Liver (tissue), 9 donors: ENCODE results near the gene LSM5. TPM values are rescaled to one million over a fixed set of nuclear protein-coding genes. Genes with fewer than 3 reads are reported as not detected.

ENCODE experiments used
- DNase-seq: peaks from one replicate; pipeline ENCODE4 v3.0.0-alpha.2; 2017; ENCODE audit warnings: low spot score
- H3K27ac ChIP-seq, 2 donors: one replicate each; pipeline ENCODE4 v1.7.0; 2013; ENCODE audit warnings: inconsistent platforms in 2 of 2, low read length in 2 of 2, control low read depth in 1 of 2, low read depth in 1 of 2, mild to moderate bottlenecking in 1 of 2
- H3K27me3 ChIP-seq, 4 donors: one replicate each; pipeline versions ENCODE4 v1.6.1 to v1.7.0; 2013; ENCODE audit warnings: low read length in 3 of 4, inconsistent platforms in 1 of 4, mild to moderate bottlenecking in 1 of 4, moderate library complexity in 1 of 4; ENCODE audit not compliant: control insufficient read depth in 4 of 4, insufficient read depth in 4 of 4
- H3K36me3 ChIP-seq, 4 donors: one replicate each; pipeline versions ENCODE4 v1.6.1 to v1.7.0; 2013; ENCODE audit warnings: low read length in 3 of 4, mild to moderate bottlenecking in 3 of 4, low read depth in 1 of 4, moderate library complexity in 1 of 4; ENCODE audit not compliant: control insufficient read depth in 4 of 4, insufficient read depth in 3 of 4
- H3K4me1 ChIP-seq, 4 donors: one replicate each; pipeline versions ENCODE4 v1.6.1 to v1.7.0; 2013; ENCODE audit warnings: low read length in 3 of 4, mild to moderate bottlenecking in 3 of 4, moderate library complexity in 1 of 4; ENCODE audit not compliant: control insufficient read depth in 4 of 4, insufficient read depth in 4 of 4
- H3K4me3 ChIP-seq, 3 donors: one replicate each; pipeline versions ENCODE4 v1.6.1 to v1.7.0; 2013; ENCODE audit warnings: low read length in 3 of 3, control low read depth in 1 of 3, low read depth in 1 of 3, mild to moderate bottlenecking in 1 of 3
- H3K9ac ChIP-seq, 2 donors: one replicate each; pipeline ENCODE4 v1.7.0; 2013; ENCODE audit warnings: low read length in 2 of 2, mild to moderate bottlenecking in 2 of 2, moderate library complexity in 2 of 2, control low read depth in 1 of 2, low read depth in 1 of 2
- H3K9me3 ChIP-seq, 4 donors: one replicate each; pipeline versions ENCODE4 v1.6.1 to v1.7.0; 2013; ENCODE audit warnings: low read length in 3 of 4; ENCODE audit not compliant: control insufficient read depth in 4 of 4
- CTCF ChIP-seq: fragments of 150-350 bp; IDR thresholded peaks from 2 replicates; pipeline ENCODE4 v1.5.1; 2017; ENCODE audit warnings: improper control_type of control experiment, low read depth, low read length; ENCODE audit not compliant: missing input control
- EGR1 ChIP-seq, 2 donors: IDR thresholded peaks; 2 replicates each; pipeline ENCODE4 v1.6.1; 2016 to 2018; ENCODE audit warnings: antibody characterized with exemption in 2 of 2, low read depth in 2 of 2
- FOXA1 ChIP-seq: IDR thresholded peaks from 2 replicates; pipeline ENCODE4 v1.6.1; 2016; ENCODE audit warnings: antibody characterized with exemption
- FOXA2 ChIP-seq: IDR thresholded peaks from 2 replicates; pipeline ENCODE4 v1.6.1; 2016; ENCODE audit warnings: antibody characterized with exemption
- GABPA ChIP-seq, 2 donors: IDR thresholded peaks in 1 of 2; conservative IDR thresholded peaks in 1 of 2; 2 replicates each; pipeline ENCODE4 v1.6.1; 2016; ENCODE audit warnings: antibody characterized with exemption in 2 of 2, mild to moderate bottlenecking in 1 of 2, moderate library complexity in 1 of 2
- HNF4A ChIP-seq, 2 donors: conservative IDR thresholded peaks; 2 replicates each; pipeline ENCODE4 v1.6.1; 2016; ENCODE audit warnings: antibody characterized with exemption in 2 of 2, mild to moderate bottlenecking in 2 of 2
- HNF4G ChIP-seq: IDR thresholded peaks from 2 replicates; pipeline ENCODE4 v1.6.1; 2016; ENCODE audit warnings: antibody characterized with exemption
- JUND ChIP-seq, 2 donors: IDR thresholded peaks; 2 replicates each; pipeline ENCODE4 v1.6.1; 2016; ENCODE audit warnings: antibody characterized with exemption in 2 of 2
- MAX ChIP-seq: IDR thresholded peaks from 2 replicates; pipeline ENCODE4 v1.6.1; 2016; ENCODE audit warnings: antibody characterized with exemption
- NR2F2 ChIP-seq: IDR thresholded peaks from 2 replicates; pipeline ENCODE4 v1.6.1; 2016; ENCODE audit warnings: antibody characterized with exemption
- RAD21 ChIP-seq, 2 donors: IDR thresholded peaks; 2 replicates each; pipeline ENCODE4 v1.6.1; 2016; ENCODE audit warnings: antibody characterized with exemption in 2 of 2, mild to moderate bottlenecking in 2 of 2
- REST ChIP-seq: IDR thresholded peaks from 2 replicates; pipeline ENCODE4 v1.6.1; 2016; ENCODE audit warnings: antibody characterized with exemption, mild to moderate bottlenecking
- RXRA ChIP-seq, 2 donors: IDR thresholded peaks; 2 replicates each; pipeline ENCODE4 v1.6.1; 2017 to 2018; ENCODE audit warnings: antibody characterized with exemption in 2 of 2, mild to moderate bottlenecking in 1 of 2
- SP1 ChIP-seq: IDR thresholded peaks from 2 replicates; pipeline ENCODE4 v1.6.1; 2018; ENCODE audit warnings: antibody characterized with exemption, mild to moderate bottlenecking
- TAF1 ChIP-seq: conservative IDR thresholded peaks from 2 replicates; pipeline ENCODE4 v1.6.1; 2016; ENCODE audit warnings: antibody characterized with exemption, mild to moderate bottlenecking
- YY1 ChIP-seq: IDR thresholded peaks from 2 replicates; pipeline ENCODE4 v1.6.1; 2016; ENCODE audit warnings: antibody characterized with exemption, mild to moderate bottlenecking
- ZBTB33 ChIP-seq: IDR thresholded peaks from 2 replicates; pipeline ENCODE4 v1.6.1; 2016; ENCODE audit warnings: antibody characterized with exemption
- WGBS: extraction: QIAGEN DNeasy Blood & Tissue Kit; methylation state at CpG from one replicate; pipeline ENCODE4 v1.1.7; 2013; 5-methylcytosine and 5-hydroxymethylcytosine counted together
- polyA plus RNA-seq, 2 donors: library from polyadenylated mRNA; stranded (reverse) in 1 of 2; unstranded in 1 of 2; fragments of 200-250 nt in 1 of 2; fragments of >200 nt in 1 of 2; fragmentation: Nextera tagmentation in 1 of 2; extraction: Ambion mirVana in 1 of 2; gene quantifications; one replicate each; pipeline versions ENCODE4 v1.2.1 to v1.2.3, GENCODE V29; 2013 to 2015
- total RNA-seq, 2 donors: library from RNA; depleted of rRNA; stranded (reverse); fragments of >200 nt; gene quantifications; one replicate each; pipeline ENCODE4 v1.2.3, GENCODE V29; 2014
- TF ChIP-seq, protein P1 (sequence below): IDR thresholded peaks from 2 replicates; pipeline ENCODE4 v1.6.1; 2016; ENCODE audit warnings: antibody characterized with exemption
- donor health status: healthy.
- donor health status: healthy.
- donor health status: healthy.
- donor health status: healthy.
- donor health status: healthy.

Gene LSM5
- total and polyA plus RNA-seq, 4 donors = 6.0 to 74.1 (median 25.8) TPM

DNA sequence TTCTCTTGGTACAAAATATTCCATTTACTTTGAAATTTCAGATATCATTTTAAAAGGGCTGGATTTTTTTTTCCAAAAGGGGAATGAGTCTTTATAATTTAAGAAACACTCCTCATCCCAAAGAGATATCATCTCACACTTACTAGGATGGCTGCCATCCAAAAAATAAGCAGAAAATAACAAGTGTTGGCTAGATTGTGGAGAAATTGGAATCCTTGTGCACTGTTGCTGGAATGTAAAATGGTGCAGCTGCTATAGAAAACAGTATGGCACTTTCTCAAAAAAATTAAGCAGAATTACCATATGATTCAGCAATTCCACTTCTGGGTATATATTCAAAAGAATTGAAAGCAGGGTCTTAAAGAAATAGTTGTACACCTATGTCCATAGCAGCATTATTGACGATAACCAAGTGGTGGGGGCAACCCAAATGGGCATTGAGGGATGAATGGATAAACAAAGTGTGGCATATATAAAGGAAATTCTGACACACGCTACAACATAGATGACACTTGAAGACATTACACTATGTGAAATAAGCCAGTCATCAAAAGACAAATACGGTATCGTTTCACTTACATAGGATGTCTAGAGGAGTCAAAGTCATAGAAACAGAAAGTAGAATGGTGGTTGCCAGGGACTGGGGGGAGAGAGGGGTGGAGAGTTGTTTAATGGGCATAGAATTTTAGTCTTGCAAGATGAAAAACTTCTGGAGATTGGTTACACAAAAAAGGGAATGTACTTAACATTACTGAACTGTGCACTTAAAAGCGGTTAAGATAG lies 53.8 kb downstream of the LSM5 start:
- no peak for DNase-seq
- WGBS = 92% methylated on average over 5 of the region's 5 CpGs
- H3K9me3 ChIP-seq = no peaks in the 10 kb centered on the region
- H3K27ac ChIP-seq = no peak overlapping the region
- no peaks in the 10 kb centered on the region for H3K36me3 ChIP-seq
- H3K9ac ChIP-seq = no peak overlapping the region
- H3K27me3 ChIP-seq = no peaks in the 10 kb centered on the region
- no peaks in the 10 kb centered on the region for H3K4me1 ChIP-seq
- TF ChIP-seq CTCF = no peak
- TF ChIP-seq HNF4A (conservative IDR thresholded peaks at IDR 0.05) = no peak
- no peak for TF ChIP-seq TAF1
- no peak for TF ChIP-seq HNF4G
- TF ChIP-seq, protein P1, sequence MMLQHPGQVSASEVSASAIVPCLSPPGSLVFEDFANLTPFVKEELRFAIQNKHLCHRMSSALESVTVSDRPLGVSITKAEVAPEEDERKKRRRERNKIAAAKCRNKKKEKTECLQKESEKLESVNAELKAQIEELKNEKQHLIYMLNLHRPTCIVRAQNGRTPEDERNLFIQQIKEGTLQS = no peak
- TF ChIP-seq RAD21 (IDR thresholded peaks at IDR 0.05) = no peak
- no peak for TF ChIP-seq RXRA (IDR thresholded peaks at IDR 0.05)
- TF ChIP-seq JUND (IDR thresholded peaks at IDR 0.05) = no peak
- no peak for TF ChIP-seq NR2F2
- TF ChIP-seq MAX = no peak
- no peak for TF ChIP-seq GABPA (IDR thresholded peaks at IDR 0.05 in 1 of 2, conservative IDR thresholded peaks at IDR 0.05 in 1 of 2)
- no peak for TF ChIP-seq REST
- no peak for TF ChIP-seq EGR1 (IDR thresholded peaks at IDR 0.05; ENCODE audit: low read depth in 2 of 2)
- TF ChIP-seq FOXA2 = no peak
- TF ChIP-seq YY1 = no peak
- no peak for TF ChIP-seq ZBTB33
- no peak for TF ChIP-seq SP1
- TF ChIP-seq FOXA1 = no peak
- no peak overlapping the region for H3K4me3 ChIP-seq

Other genes starting within 250 kb of the LSM5 start
- gene AVL9, start 5.1 kb upstream of the LSM5 start, total RNA-seq = 10 to 100 TPM; 16.1 to 18.5 TPM
- gene AVL9, start 5.1 kb upstream of the LSM5 start, polyA plus RNA-seq = 1 to 10 TPM; 5.5 to 7.1 TPM